NCI-H524 treated with DMSO at 0.1 percent for 48 hours (cell line): ENCODE measurements around the gene DHRS7B.
"Not testable (repeated sequence)": the region's sequence is repeated elsewhere in the genome, so short reads cannot be mapped to it uniquely, and the experiment has no call there.

ENCODE experiments used
- DNase-seq: peaks from one replicate; lab custom pipeline; 2025; lab: John Stamatoyannopoulos, UW

Gene DHRS7B

GRCh38 chr17:21108651-21109050 lies 18.1 kb upstream of the DHRS7B start:
- no peak for DNase-seq

GRCh38 chr17:21113049-21113690 lies 13.6 kb upstream of the DHRS7B start:
- no peak for DNase-seq

- DNase-seq, result no peak
Observed at GRCh38 chr17:21113716-21114115, 13.0 kb upstream of the DHRS7B start.

- DNase-seq, result not testable (repeated sequence)
Observed at GRCh38 chr17:21114791-21115190, 12.0 kb upstream of the DHRS7B start.

- DNase-seq, result no peak
Observed at GRCh38 chr17:21119247-21119918, 7.4 kb upstream of the DHRS7B start.

GRCh38 chr17:21119919-21120249 lies 6.9 kb upstream of the DHRS7B start:
- DNase-seq, result no peak

GRCh38 chr17:21124086-21124485 lies 2.7 kb upstream of the DHRS7B start:
- DNase-seq, result no peak

- DNase-seq, result not testable (repeated sequence)
Observed at GRCh38 chr17:21124517-21124916, 2.2 kb upstream of the DHRS7B start.

GRCh38 chr17:21125862-21126261 lies 902 bp upstream of the DHRS7B start:
- no peak for DNase-seq

GRCh38 chr17:21127509-21128077 lies 829 bp downstream of the DHRS7B start:
- no peak for DNase-seq

GRCh38 chr17:21129023-21129681 lies 2.4 kb downstream of the DHRS7B start:
- DNase-seq, result no peak

GRCh38 chr17:21131137-21131536 lies 4.4 kb downstream of the DHRS7B start:
- DNase-seq, result no peak

GRCh38 chr17:21132428-21132827 lies 5.7 kb downstream of the DHRS7B start:
- DNase-seq, result no peak

- DNase-seq, result no peak
Observed at GRCh38 chr17:21134559-21134958, 7.8 kb downstream of the DHRS7B start.

GRCh38 chr17:21140911-21141310 lies 14.1 kb downstream of the DHRS7B start:
- DNase-seq, result no peak

- DNase-seq, result no peak
Observed at GRCh38 chr17:21141331-21141730, 14.6 kb downstream of the DHRS7B start.

GRCh38 chr17:21142065-21142464 lies 15.3 kb downstream of the DHRS7B start:
- DNase-seq, result not testable (repeated sequence)

- no peak for DNase-seq
Observed at GRCh38 chr17:21143695-21144094, 16.9 kb downstream of the DHRS7B start.

GRCh38 chr17:21144299-21144698 lies 17.5 kb downstream of the DHRS7B start:
- DNase-seq, result not testable (repeated sequence)

- no peak for DNase-seq
Observed at GRCh38 chr17:21146362-21147015, 19.7 kb downstream of the DHRS7B start.

- no peak for DNase-seq
Observed at GRCh38 chr17:21149621-21150020, 22.9 kb downstream of the DHRS7B start.

- no peak for DNase-seq
Observed at GRCh38 chr17:21152731-21153130, 26.0 kb downstream of the DHRS7B start.
